Body of pancreas (tissue), 4 donors: ENCODE measurements around the gene ZNF550.

Source experiments
- POLR2A ChIP-seq, 3 donors: fragments of 450-650 bp; IDR thresholded peaks; one replicate each; pipeline ENCODE4 v1.6.1; 2016; ENCODE audit warnings: antibody characterized with exemption in 3 of 3, mild to moderate bottlenecking in 2 of 3
- TF ChIP-seq, protein P1 (sequence below), 7 experiments: fragments of 450-650 bp in 4 of 7; fragments of 200-600 bp in 3 of 7; sonication (generic) in 3 of 7; IDR thresholded peaks; one replicate each; pipeline ENCODE4 v1.5.1; 2016 to 2019; ENCODE audit warnings: antibody characterized with exemption in 7 of 7

DNA sequence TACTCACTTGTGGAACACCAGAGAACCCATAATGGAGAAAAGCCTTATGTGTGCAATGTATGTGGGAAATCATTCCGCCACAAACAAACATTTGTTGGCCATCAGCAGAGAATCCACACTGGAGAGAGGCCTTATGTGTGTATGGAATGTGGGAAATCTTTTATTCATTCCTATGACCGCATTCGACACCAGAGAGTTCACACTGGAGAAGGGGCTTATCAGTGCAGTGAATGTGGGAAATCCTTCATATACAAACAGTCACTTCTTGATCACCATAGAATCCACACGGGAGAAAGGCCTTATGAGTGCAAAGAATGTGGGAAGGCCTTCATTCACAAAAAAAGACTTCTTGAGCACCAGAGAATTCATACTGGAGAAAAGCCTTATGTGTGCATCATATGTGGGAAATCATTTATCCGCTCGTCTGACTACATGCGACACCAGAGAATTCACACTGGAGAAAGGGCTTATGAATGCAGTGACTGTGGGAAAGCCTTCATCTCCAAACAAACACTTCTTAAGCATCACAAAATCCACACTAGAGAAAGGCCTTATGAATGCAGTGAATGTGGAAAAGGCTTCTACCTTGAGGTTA lies 21.6 kb downstream of the ZNF550 start:
- TF ChIP-seq, protein P1, sequence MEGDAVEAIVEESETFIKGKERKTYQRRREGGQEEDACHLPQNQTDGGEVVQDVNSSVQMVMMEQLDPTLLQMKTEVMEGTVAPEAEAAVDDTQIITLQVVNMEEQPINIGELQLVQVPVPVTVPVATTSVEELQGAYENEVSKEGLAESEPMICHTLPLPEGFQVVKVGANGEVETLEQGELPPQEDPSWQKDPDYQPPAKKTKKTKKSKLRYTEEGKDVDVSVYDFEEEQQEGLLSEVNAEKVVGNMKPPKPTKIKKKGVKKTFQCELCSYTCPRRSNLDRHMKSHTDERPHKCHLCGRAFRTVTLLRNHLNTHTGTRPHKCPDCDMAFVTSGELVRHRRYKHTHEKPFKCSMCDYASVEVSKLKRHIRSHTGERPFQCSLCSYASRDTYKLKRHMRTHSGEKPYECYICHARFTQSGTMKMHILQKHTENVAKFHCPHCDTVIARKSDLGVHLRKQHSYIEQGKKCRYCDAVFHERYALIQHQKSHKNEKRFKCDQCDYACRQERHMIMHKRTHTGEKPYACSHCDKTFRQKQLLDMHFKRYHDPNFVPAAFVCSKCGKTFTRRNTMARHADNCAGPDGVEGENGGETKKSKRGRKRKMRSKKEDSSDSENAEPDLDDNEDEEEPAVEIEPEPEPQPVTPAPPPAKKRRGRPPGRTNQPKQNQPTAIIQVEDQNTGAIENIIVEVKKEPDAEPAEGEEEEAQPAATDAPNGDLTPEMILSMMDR (IDR thresholded peaks at IDR 0.05) = no peak
- TF ChIP-seq POLR2A (IDR thresholded peaks at IDR 0.05) = no peak
